Measurements from ENCODE around the gene PLPP3.

- no peak for TF ChIP-seq CTCF (IDR thresholded peaks at IDR 0.05)
- no peak for TF ChIP-seq ZFX (IDR thresholded peaks at IDR 0.05; ENCODE audit: borderline replicate concordance)
Measured at GRCh38 chr1:56510642-56511021, 68.7 kb downstream of the PLPP3 start.

Measured in 22Rv1 (cell line).